Small intestine (tissue), 7 donors: ENCODE results near the gene PCDHGC4. TPM values are rescaled to one million over a fixed set of nuclear protein-coding genes. Genes with fewer than 3 reads are reported as not detected.

ENCODE experiments used
- DNase-seq, 2 donors: peaks; one replicate each; pipeline versions ENCODE4 v3.0.0 to v3.0.0-alpha.2; 2013
- FAIRE-seq: peaks from 2 replicates; lab custom pipeline; 2012; peaks lifted over from hg19 to GRCh38; lab: Jason Lieb, UNC
- H3K27ac ChIP-seq, 3 donors: one replicate each; pipeline ENCODE4 v1.5.1; 2013; ENCODE audit warnings: low read length in 2 of 3, mild to moderate bottlenecking in 2 of 3, control low read depth in 1 of 3, inconsistent platforms in 1 of 3, low read depth in 1 of 3, moderate library complexity in 1 of 3
- H3K27me3 ChIP-seq, 3 donors: one replicate each; pipeline ENCODE4 v1.6.1; 2013; ENCODE audit warnings: low read length in 3 of 3, inconsistent platforms in 1 of 3; ENCODE audit not compliant: control insufficient read depth in 3 of 3, insufficient read depth in 3 of 3
- H3K36me3 ChIP-seq, 3 donors: one replicate each; pipeline ENCODE4 v1.6.1; 2013; ENCODE audit warnings: low read length in 3 of 3, inconsistent platforms in 1 of 3, low read depth in 1 of 3, mild to moderate bottlenecking in 1 of 3, moderate library complexity in 1 of 3; ENCODE audit not compliant: control insufficient read depth in 3 of 3, insufficient read depth in 2 of 3
- H3K4me1 ChIP-seq, 3 donors: one replicate each; pipeline ENCODE4 v1.6.1; 2013; ENCODE audit warnings: low read length in 2 of 3, inconsistent platforms in 1 of 3, low read depth in 1 of 3, mild to moderate bottlenecking in 1 of 3, moderate library complexity in 1 of 3; ENCODE audit not compliant: control insufficient read depth in 3 of 3, insufficient read depth in 2 of 3
- H3K4me3 ChIP-seq, 3 donors: one replicate each; pipeline ENCODE4 v1.5.1; 2013; ENCODE audit warnings: low read length in 3 of 3, control low read depth in 1 of 3, inconsistent platforms in 1 of 3, low read depth in 1 of 3, mild to moderate bottlenecking in 1 of 3, moderate library complexity in 1 of 3
- H3K9me3 ChIP-seq, 2 donors: one replicate each; pipeline ENCODE4 v1.6.1; 2013; ENCODE audit warnings: low read depth in 1 of 2, low read length in 1 of 2; ENCODE audit not compliant: control insufficient read depth in 2 of 2, insufficient read depth in 1 of 2
- WGBS, 3 donors: extraction: QIAGEN DNeasy Blood & Tissue Kit; methylation state at CpG; one replicate each; pipeline ENCODE4 v1.1.7; 2013; 5-methylcytosine and 5-hydroxymethylcytosine counted together
- polyA plus RNA-seq, 4 donors: library from polyadenylated mRNA; stranded (reverse) in 3 of 4; unstranded in 1 of 4; fragments of 200-250 nt in 3 of 4; fragments of 120-200 nt in 1 of 4; gene quantifications; one replicate each; pipeline versions ENCODE4 v1.2.1 to v1.2.3, GENCODE V29; 2013
- donor health status: healthy with polysubstance abuse.
- donor health status: control.
- donor health status: control.
- donor health status: Bipolar disorder and iron deficiency.
- donor health status: healthy.

PCDHGC4 gene
- polyA plus RNA-seq, 4 donors: 0.34 TPM; not detected in 2

DNA sequence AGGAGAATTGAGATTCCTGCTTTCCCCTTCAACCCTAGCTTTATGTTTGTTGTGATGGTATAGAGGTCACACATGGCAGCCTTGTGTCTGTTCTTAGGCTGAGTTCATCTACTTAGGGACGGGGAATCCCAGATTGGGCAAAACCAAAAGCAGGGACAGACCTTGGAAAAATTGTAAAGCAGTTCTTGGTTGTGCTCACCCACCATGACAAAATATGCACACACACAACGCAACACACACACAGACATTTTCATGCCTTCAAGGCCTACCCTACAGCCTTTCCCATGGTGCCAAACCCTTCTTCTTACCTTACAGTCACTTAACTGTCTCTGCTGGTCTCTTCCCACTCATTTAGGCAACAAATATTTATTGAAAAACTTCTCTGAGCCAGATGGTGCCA is 18.9 kb downstream of the PCDHGC4 start:
- Histone ChIP-seq H3K4me1 (peaks cover 0 to 13% (median 0%) of the 10 kb centered on the region in 3 donors), H3K27ac (no peak overlapping the region), H3K4me3 (no peak overlapping the region), H3K36me3 (peaks cover 0 to 6% (median 2%) of the 10 kb centered on the region in 3 donors), H3K9me3 (no peaks in the 10 kb centered on the region), H3K27me3 (no peaks in the 10 kb centered on the region)
- WGBS, 3 donors: 90 to 98% (median 94%) methylated on average over 2 of the region's 2 CpGs
- DNase-seq: no peak
- FAIRE-seq: no peak

DNA sequence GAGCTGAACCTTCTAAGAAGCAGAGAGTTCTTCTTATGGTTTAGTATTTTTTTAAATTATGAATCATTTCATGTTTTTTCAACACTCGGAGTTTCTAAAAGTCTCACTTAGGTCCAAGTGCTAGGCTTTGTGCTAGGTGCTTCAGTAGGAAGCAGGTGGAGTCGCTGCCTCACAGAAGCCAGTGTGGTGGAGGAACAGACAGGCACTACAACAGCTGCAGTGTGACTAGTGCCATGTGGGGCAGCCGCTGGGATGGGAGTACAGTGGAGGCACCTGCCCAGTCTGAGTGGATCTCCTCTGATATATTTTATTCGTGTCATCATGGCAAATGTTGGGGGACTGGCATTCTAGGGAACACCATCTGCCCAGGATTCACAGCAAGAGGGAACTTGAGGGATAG is 19.4 kb downstream of the PCDHGC4 start:
- WGBS, 3 donors: 88 to 93% (median 90%) methylated on average over 4 of the region's 4 CpGs
- FAIRE-seq: no peak

DNA sequence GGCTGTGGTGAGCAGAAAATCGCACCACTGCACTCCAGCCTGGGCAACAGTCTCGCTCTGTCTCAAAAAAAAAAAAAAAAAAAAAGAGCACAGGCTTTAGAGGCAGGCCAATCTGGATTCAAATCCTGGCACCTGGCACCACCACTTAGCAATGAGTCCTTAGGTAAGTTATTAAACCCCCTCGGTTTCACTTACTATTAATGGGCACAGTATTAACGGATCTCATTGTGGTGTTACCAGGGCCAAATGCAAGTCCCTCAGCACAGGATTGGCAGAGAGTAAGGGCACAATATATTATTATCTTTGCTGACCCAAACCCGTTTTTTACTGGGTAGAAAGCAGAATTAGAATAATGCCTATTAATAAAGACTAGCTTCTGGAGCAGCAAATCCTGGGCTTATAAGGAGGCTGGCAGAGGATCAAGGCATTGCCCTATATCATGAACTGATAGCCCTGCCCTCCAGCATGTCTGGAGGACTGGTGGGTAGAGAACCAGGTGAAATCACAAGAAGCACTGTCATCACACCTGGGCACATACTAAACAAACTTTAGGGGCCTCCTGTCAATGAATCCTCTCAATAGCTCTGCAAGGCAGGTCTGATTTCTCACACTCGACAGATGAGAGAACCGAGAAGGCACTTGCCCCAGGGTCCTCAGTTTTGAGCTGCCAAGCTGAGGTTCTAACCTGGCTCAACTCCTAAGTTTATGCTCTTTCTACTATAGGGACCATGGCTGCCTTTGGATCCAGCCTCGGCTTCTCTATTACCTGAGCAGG is 21.7 kb downstream of the PCDHGC4 start:
- Histone ChIP-seq H3K9me3 (no peaks in the 10 kb centered on the region), H3K36me3 (peaks cover 0 to 19% (median 2%) of the 10 kb centered on the region in 3 donors), H3K27me3 (no peaks in the 10 kb centered on the region), H3K27ac (no peak overlapping the region), H3K4me1 (peaks cover 0 to 18% (median 0%) of the 10 kb centered on the region in 3 donors), H3K4me3 (no peak overlapping the region)
- DNase-seq (no peak), FAIRE-seq (no peak)
- 88 to 90% (median 89%) methylated on average over 8 of the region's 8 CpGs for WGBS, 3 donors

More for the DNA sequence above, 19.4 kb downstream of the PCDHGC4 start:
- H3K4me1 ChIP-seq: peaks cover 0 to 15% (median 0%) of the 10 kb centered on the region in 3 donors
- H3K36me3 ChIP-seq: peaks cover 0 to 6% (median 2%) of the 10 kb centered on the region in 3 donors
- H3K27me3 ChIP-seq: no peaks in the 10 kb centered on the region
- no peaks in the 10 kb centered on the region for H3K9me3 ChIP-seq
- H3K4me3 ChIP-seq: no peak overlapping the region
- H3K27ac ChIP-seq: no peak overlapping the region
- no peak for DNase-seq

DNA sequence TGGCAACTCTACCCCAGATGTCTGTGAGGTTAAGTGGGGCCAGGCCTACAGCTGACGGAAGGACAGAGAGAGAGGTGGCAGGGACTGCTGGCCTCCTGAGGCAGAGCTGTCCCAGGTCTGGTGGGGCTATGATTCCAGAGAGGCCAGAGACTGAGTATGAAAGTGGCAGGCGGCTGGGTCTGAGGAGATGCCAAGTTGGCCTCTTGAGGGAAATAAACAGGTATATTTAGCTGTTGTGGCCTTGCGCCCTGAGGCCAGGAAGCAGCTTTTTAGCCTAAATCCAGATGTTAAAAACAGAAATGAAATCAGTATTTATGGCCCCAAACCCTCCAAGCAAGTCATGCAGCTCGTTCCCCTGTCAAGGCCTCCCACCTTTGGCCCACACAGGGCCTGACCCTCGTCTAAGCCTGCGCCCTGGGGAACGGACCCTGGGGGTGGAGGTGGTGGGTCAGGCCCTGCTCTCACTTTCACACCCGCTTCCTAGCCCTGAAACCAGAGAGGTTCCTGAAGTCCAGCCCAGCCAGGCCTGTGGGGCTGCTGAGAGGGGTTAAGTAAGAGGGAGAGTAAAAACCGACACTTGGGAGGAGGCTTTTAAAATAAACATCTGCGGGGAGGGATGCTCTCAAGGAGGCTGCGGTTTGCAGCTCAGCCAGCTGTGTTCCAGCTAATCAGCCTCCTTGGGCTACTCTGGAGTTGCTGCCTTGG is 22.7 kb downstream of the PCDHGC4 start:
- DNase-seq (peak in 1 of 2 donors; percentile 31), FAIRE-seq (no peak)
- Histone ChIP-seq H3K36me3 (peaks cover 0 to 24% (median 2%) of the 10 kb centered on the region in 3 donors), H3K27me3 (no peaks in the 10 kb centered on the region), H3K27ac (peak overlapping the region in 2 of 3 donors; percentile 55 to 77), H3K4me3 (no peak overlapping the region), H3K4me1 (peaks cover 0 to 18% (median 0%) of the 10 kb centered on the region in 3 donors), H3K9me3 (no peaks in the 10 kb centered on the region)
- 56 to 80% (median 79%) methylated on average over 11 of the region's 11 CpGs for WGBS, 3 donors

DNA sequence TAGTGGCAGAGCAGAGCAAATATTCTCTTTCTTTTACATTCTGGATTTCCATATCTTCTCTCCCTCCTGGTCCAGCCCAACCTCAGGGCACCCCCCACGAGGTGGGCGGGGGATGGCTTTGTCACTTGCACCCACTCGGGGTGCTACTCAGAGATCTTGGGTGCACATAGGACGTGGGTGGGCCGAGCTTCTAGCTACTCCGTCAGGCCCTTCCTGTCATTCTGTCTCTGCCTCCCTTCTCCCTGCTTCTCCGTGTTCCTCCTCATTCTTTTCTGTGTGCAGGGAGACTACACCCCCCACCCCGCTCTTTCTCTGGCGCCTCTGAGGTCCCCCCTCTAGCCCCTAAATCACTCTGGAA is 23.6 kb downstream of the PCDHGC4 start:
- 48 to 70% (median 62%) methylated on average over 9 of the region's 9 CpGs for WGBS, 3 donors
- H3K9me3 ChIP-seq: no peaks in the 10 kb centered on the region
- FAIRE-seq (no peak), DNase-seq (no peak)
- H3K36me3 ChIP-seq: peaks cover 0 to 24% (median 0%) of the 10 kb centered on the region in 3 donors
- H3K27me3 ChIP-seq: no peaks in the 10 kb centered on the region
- peaks cover 0 to 25% (median 0%) of the 10 kb centered on the region in 3 donors for H3K4me1 ChIP-seq
- H3K27ac ChIP-seq: peak overlapping the region in 2 of 3 donors; percentile 55 to 77
- H3K4me3 ChIP-seq: no peak overlapping the region

DNA sequence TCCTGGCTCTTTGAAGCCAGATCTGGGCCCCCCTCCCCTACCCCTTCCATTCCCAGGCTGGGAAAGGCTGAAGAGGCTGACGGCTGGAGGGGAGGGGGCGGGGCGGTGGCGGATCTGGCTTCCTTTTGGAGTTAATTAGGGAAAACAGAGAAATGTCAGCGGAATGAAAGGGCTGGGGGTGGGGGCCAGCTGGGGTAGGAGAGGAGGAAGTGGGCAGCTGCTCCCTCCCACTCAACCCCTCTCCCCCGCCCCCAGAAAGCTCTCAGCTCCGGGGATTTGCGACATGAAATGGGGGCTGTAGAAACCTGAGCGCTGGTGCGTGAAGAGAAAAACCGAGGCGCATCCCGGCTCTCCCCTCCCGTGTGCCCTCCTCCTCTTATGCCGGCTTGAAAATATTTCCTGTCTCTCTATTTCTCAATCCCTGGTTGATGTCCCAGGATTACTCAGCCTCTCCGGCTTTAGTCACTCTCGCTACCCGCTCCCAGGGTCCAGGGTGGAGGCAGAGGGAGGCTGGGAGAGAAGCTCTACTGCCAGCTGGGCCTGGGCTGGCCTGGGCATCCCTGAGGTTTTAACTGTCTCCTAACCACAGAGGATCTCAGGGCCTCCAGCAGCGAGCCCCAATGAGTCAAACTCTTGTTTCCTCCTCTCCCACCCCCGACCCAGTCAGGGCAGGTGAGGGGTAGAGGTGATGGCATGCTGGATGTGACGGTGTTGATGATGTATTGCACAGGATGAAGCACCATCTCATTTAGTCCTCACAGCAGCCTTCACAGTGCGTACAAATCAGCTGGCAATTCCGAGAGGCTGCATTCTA is 24.2 kb downstream of the PCDHGC4 start:
- FAIRE-seq (no peak), DNase-seq (peak in 1 of 2 donors; percentile 30)
- Histone ChIP-seq H3K9me3 (no peaks in the 10 kb centered on the region), H3K4me3 (peak overlapping the region in 1 of 3 donors; percentile 7), H3K27me3 (peaks cover 0 to 2% (median 0%) of the 10 kb centered on the region in 3 donors), H3K27ac (peak overlapping the region in 2 of 3 donors; percentile 72 to 77), H3K36me3 (peaks cover 0 to 24% (median 0%) of the 10 kb centered on the region in 3 donors), H3K4me1 (peaks cover 0 to 31% (median 0%) of the 10 kb centered on the region in 3 donors)
- 39 to 69% (median 61%) methylated on average over 21 to 23 of the region's 23 CpGs for WGBS, 3 donors

DNA sequence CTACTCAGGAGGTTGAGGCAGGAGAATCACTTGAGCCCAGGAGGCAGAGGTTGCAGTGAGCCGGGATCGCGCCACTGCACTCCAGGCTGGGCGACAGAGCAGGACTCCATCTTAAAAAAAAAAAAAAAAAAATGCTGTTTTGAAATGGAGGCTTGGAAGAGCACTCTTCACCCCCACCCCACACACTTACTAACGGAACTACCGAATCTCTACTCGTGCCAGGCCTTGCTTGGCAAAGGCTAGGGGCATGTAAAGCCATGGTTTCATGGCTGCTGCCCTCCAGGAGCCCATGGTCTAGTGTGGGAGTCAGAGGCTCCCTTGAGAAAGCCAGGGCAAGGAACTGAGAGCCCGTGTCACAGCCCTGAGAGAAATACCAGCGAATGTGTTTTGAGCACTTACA is 25.3 kb downstream of the PCDHGC4 start:
- H3K9me3 ChIP-seq: no peaks in the 10 kb centered on the region
- H3K27me3 ChIP-seq: peaks cover 0 to 2% (median 0%) of the 10 kb centered on the region in 3 donors
- H3K36me3 ChIP-seq: peaks cover 0 to 33% (median 0%) of the 10 kb centered on the region in 3 donors
- DNase-seq (no peak), FAIRE-seq (no peak)
- H3K4me1 ChIP-seq: peaks cover 0 to 37% (median 0%) of the 10 kb centered on the region in 3 donors
- H3K4me3 ChIP-seq: no peak overlapping the region
- 88 to 92% (median 91%) methylated on average over 9 of the region's 9 CpGs for WGBS, 3 donors
- no peak overlapping the region for H3K27ac ChIP-seq
